WTC11 (cell line): ENCODE results near the gene SLC15A2. TPM values are rescaled to one million over a fixed set of nuclear protein-coding genes. Genes with fewer than 3 reads are reported as not detected.

ENCODE experiments used
- ATAC-seq: fragments of 200-7000 bp; cut with Tn5 transposase; 2 replicates; pipeline ENCODE4 v1.10.0; 2021; ENCODE audit warnings: mild to moderate bottlenecking, moderate library complexity
- CTCF ChIA-PET: fragments of 300-600 bp; sonication (Branson Sonifier 250); formaldehyde crosslinking; loops from one replicate; lab custom pipeline; 2021; ENCODE audit warnings: antibody characterized with exemption; lab: Charles Lee
- POLR2A ChIA-PET: fragments of 350-600 bp; sonication (Branson Sonifier 250); formaldehyde crosslinking; loops from one replicate; lab custom pipeline; 2021; ENCODE audit warnings: antibody characterized with exemption; lab: Charles Lee
- DNase-seq: peaks from one replicate; pipeline ENCODE4 v3.0.0; 2021; ENCODE audit warnings: low spot score
- H3K27ac Mint-ChIP-seq: 2 replicates; pipeline ENCODE4 v1.8.0; 2021; ENCODE audit warnings: mixed read lengths
- H3K27me3 Mint-ChIP-seq: 2 replicates; pipeline ENCODE4 v1.8.0; 2021; ENCODE audit warnings: low read depth, mild to moderate bottlenecking, moderate library complexity, mixed read lengths
- H3K36me3 Mint-ChIP-seq: 2 replicates; pipeline ENCODE4 v1.8.0; 2021; ENCODE audit warnings: mixed read lengths
- H3K4me1 Mint-ChIP-seq: 2 replicates; pipeline ENCODE4 v1.8.0; 2022; ENCODE audit warnings: mixed read lengths
- H3K4me3 Mint-ChIP-seq: 2 replicates; pipeline ENCODE4 v1.8.0; 2021; ENCODE audit warnings: mild to moderate bottlenecking, moderate library complexity, mixed read lengths
- H3K9me3 Mint-ChIP-seq: 2 replicates; pipeline ENCODE4 v1.8.0; 2021; ENCODE audit warnings: mixed read lengths
- ATF3 ChIP-seq: sonication (generic); formaldehyde crosslinking; conservative IDR thresholded peaks from 2 replicates; pipeline ENCODE4 v1.8.1; 2022; ENCODE audit warnings: mild to moderate bottlenecking, missing genetic modification reagents
- ELF4 ChIP-seq: sonication (generic); formaldehyde crosslinking; IDR thresholded peaks from 2 replicates; pipeline ENCODE4 v1.8.1; 2022; ENCODE audit warnings: low read depth, mild to moderate bottlenecking, moderate library complexity, missing genetic modification reagents
- KAT7 ChIP-seq: sonication (generic); formaldehyde crosslinking; IDR thresholded peaks from 2 replicates; pipeline ENCODE4 v1.8.1; 2023; ENCODE audit warnings: missing genetic modification reagents, mild to moderate bottlenecking, borderline replicate concordance
- NFYB ChIP-seq: sonication (generic); formaldehyde crosslinking; conservative IDR thresholded peaks from 2 replicates; pipeline ENCODE4 v1.8.0; 2022; ENCODE audit warnings: low read depth, missing genetic modification reagents
- OVOL2 ChIP-seq: fragments of 250-450 bp; sonication (Bioruptor Pico); IDR thresholded peaks from 2 replicates; pipeline ENCODE4 v1.9.0; 2021; ENCODE audit warnings: mild to moderate bottlenecking, borderline replicate concordance
- PREB ChIP-seq: sonication (generic); formaldehyde crosslinking; IDR thresholded peaks from 2 replicates; pipeline ENCODE4 v1.8.1; 2022; ENCODE audit warnings: mild to moderate bottlenecking, missing genetic modification reagents, moderate library complexity, borderline replicate concordance
- PRRX2 ChIP-seq: fragments of 250-450 bp; sonication (Bioruptor Pico); IDR thresholded peaks from 2 replicates; pipeline ENCODE4 v1.8.0; 2021; ENCODE audit warnings: mild to moderate bottlenecking
- RELA ChIP-seq: sonication (generic); formaldehyde crosslinking; IDR thresholded peaks from 2 replicates; pipeline ENCODE4 v1.8.1; 2022; ENCODE audit warnings: missing genetic modification reagents, mild to moderate bottlenecking, borderline replicate concordance
- STAT6 ChIP-seq: sonication (generic); formaldehyde crosslinking; conservative IDR thresholded peaks from 2 replicates; pipeline ENCODE4 v1.8.1; 2023; ENCODE audit warnings: mild to moderate bottlenecking, low read depth, missing genetic modification reagents, moderate library complexity
- TEAD4 ChIP-seq: sonication (generic); formaldehyde crosslinking; IDR thresholded peaks from 2 replicates; pipeline ENCODE4 v1.8.0; 2022; ENCODE audit warnings: mild to moderate bottlenecking, missing genetic modification reagents
- ZNF121 ChIP-seq: sonication (generic); formaldehyde crosslinking; IDR thresholded peaks from 2 replicates; pipeline ENCODE4 v1.8.0; 2023; ENCODE audit warnings: missing genetic modification reagents
- ZNF138 ChIP-seq: sonication (generic); formaldehyde crosslinking; conservative IDR thresholded peaks from 2 replicates; pipeline ENCODE4 v1.8.1; 2022; ENCODE audit warnings: mild to moderate bottlenecking, moderate library complexity, missing genetic modification reagents
- ZNF232 ChIP-seq: sonication (generic); formaldehyde crosslinking; IDR thresholded peaks from 2 replicates; pipeline ENCODE4 v1.8.0; 2022; ENCODE audit warnings: mild to moderate bottlenecking, missing genetic modification reagents
- total RNA-seq: library from RNA; stranded (reverse); gene quantifications from 3 replicates; pipeline ENCODE4 v1.2.3, GENCODE V29; 2021
- TF ChIP-seq, protein P1 (sequence below): sonication (generic); formaldehyde crosslinking; IDR thresholded peaks from 2 replicates; pipeline ENCODE4 v1.8.1; 2022; ENCODE audit warnings: mild to moderate bottlenecking, moderate library complexity, missing genetic modification reagents
- TF ChIP-seq, protein P2 (sequence below): sonication (generic); formaldehyde crosslinking; IDR thresholded peaks from 2 replicates; pipeline ENCODE4 v1.8.0; 2022; ENCODE audit warnings: mild to moderate bottlenecking, missing genetic modification reagents
- TF ChIP-seq, protein P3 (sequence below): fragments of 250-450 bp; sonication (Bioruptor Pico); IDR thresholded peaks from 2 replicates; pipeline ENCODE4 v1.9.0; 2021; ENCODE audit warnings: mild to moderate bottlenecking
- TF ChIP-seq, protein P4 (sequence below): sonication (generic); formaldehyde crosslinking; IDR thresholded peaks from 2 replicates; pipeline ENCODE4 v1.8.1; 2023; ENCODE audit warnings: mild to moderate bottlenecking, missing genetic modification reagents, moderate library complexity
- TF ChIP-seq, protein P5 (sequence below): sonication (generic); formaldehyde crosslinking; IDR thresholded peaks from 2 replicates; pipeline ENCODE4 v1.8.0; 2023; ENCODE audit warnings: mild to moderate bottlenecking, missing genetic modification reagents

The SLC15A2 gene
- total RNA-seq, 1 experiment from 2014 or later: 2.4 TPM

GRCh38 chr3:121871430-121871829 lies 22.8 kb upstream of the SLC15A2 start:
- no peak for ATAC-seq
- TF ChIP-seq, protein P1, sequence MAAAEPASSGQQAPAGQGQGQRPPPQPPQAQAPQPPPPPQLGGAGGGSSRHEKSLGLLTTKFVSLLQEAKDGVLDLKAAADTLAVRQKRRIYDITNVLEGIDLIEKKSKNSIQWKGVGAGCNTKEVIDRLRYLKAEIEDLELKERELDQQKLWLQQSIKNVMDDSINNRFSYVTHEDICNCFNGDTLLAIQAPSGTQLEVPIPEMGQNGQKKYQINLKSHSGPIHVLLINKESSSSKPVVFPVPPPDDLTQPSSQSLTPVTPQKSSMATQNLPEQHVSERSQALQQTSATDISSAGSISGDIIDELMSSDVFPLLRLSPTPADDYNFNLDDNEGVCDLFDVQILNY (CRISPR knock-in tag): no peak
- TF ChIP-seq, protein P2, sequence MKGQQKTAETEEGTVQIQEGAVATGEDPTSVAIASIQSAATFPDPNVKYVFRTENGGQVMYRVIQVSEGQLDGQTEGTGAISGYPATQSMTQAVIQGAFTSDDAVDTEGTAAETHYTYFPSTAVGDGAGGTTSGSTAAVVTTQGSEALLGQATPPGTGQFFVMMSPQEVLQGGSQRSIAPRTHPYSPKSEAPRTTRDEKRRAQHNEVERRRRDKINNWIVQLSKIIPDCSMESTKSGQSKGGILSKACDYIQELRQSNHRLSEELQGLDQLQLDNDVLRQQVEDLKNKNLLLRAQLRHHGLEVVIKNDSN (CRISPR knock-in tag): no peak
- TF ChIP-seq, protein P3, sequence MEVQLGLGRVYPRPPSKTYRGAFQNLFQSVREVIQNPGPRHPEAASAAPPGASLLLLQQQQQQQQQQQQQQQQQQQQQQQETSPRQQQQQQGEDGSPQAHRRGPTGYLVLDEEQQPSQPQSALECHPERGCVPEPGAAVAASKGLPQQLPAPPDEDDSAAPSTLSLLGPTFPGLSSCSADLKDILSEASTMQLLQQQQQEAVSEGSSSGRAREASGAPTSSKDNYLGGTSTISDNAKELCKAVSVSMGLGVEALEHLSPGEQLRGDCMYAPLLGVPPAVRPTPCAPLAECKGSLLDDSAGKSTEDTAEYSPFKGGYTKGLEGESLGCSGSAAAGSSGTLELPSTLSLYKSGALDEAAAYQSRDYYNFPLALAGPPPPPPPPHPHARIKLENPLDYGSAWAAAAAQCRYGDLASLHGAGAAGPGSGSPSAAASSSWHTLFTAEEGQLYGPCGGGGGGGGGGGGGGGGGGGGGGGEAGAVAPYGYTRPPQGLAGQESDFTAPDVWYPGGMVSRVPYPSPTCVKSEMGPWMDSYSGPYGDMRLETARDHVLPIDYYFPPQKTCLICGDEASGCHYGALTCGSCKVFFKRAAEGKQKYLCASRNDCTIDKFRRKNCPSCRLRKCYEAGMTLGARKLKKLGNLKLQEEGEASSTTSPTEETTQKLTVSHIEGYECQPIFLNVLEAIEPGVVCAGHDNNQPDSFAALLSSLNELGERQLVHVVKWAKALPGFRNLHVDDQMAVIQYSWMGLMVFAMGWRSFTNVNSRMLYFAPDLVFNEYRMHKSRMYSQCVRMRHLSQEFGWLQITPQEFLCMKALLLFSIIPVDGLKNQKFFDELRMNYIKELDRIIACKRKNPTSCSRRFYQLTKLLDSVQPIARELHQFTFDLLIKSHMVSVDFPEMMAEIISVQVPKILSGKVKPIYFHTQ (CRISPR knock-in tag): no peak
- TF ChIP-seq ZNF232 (CRISPR knock-in tag) (no peak), KAT7 (CRISPR knock-in tag) (no peak), NFYB (no peak), TEAD4 (no peak), STAT6 (no peak)
- no peak overlapping the region for H3K27ac Mint-ChIP-seq
- H3K27me3 Mint-ChIP-seq: no peaks in the 10 kb centered on the region
- POLR2A ChIA-PET: no interaction called here
- no peaks in the 10 kb centered on the region for H3K9me3 Mint-ChIP-seq
- no peak for DNase-seq
- H3K36me3 Mint-ChIP-seq: no peaks in the 10 kb centered on the region
- no peaks in the 10 kb centered on the region for H3K4me1 Mint-ChIP-seq
- CTCF ChIA-PET: no interaction called here
- H3K4me3 Mint-ChIP-seq: no peak overlapping the region

DNA sequence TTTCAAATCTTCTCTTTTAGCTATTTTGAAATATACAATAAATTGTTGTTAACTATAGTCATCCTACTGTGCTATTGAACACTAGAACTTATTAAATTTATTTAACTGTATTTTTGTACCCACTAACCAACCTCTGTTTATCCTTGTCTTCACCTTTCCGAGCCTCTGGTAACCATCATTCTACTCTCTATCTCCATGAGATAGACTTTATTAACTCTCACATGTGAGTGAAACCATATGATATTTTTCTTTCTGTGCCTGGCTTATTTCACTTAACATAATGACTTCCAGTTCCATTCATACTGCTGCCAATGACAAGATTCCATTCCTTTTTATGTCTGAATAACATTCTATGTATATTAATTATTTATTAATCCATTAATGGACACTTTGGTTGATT lies 15.8 kb upstream of the SLC15A2 start:
- ATAC-seq: no peak
- ChIA-PET POLR2A (no interaction called here), CTCF (no interaction called here)
- Mint-ChIP-seq H3K27me3 (no peaks in the 10 kb centered on the region), H3K4me3 (no peak overlapping the region), H3K36me3 (no peaks in the 10 kb centered on the region), H3K27ac (no peak overlapping the region), H3K9me3 (no peaks in the 10 kb centered on the region), H3K4me1 (peaks cover 13% of the 10 kb centered on the region)
- no peak for DNase-seq
- TF ChIP-seq, protein P4, sequence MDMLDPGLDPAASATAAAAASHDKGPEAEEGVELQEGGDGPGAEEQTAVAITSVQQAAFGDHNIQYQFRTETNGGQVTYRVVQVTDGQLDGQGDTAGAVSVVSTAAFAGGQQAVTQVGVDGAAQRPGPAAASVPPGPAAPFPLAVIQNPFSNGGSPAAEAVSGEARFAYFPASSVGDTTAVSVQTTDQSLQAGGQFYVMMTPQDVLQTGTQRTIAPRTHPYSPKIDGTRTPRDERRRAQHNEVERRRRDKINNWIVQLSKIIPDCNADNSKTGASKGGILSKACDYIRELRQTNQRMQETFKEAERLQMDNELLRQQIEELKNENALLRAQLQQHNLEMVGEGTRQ: no peak
- TF ChIP-seq, protein P1 (CRISPR knock-in tag): no peak
- TF ChIP-seq PRRX2: no peak
- TF ChIP-seq ZNF138 (CRISPR knock-in tag): no peak
- no peak for TF ChIP-seq TEAD4
- no peak for TF ChIP-seq OVOL2 (CRISPR knock-in tag)
- TF ChIP-seq, protein P5, sequence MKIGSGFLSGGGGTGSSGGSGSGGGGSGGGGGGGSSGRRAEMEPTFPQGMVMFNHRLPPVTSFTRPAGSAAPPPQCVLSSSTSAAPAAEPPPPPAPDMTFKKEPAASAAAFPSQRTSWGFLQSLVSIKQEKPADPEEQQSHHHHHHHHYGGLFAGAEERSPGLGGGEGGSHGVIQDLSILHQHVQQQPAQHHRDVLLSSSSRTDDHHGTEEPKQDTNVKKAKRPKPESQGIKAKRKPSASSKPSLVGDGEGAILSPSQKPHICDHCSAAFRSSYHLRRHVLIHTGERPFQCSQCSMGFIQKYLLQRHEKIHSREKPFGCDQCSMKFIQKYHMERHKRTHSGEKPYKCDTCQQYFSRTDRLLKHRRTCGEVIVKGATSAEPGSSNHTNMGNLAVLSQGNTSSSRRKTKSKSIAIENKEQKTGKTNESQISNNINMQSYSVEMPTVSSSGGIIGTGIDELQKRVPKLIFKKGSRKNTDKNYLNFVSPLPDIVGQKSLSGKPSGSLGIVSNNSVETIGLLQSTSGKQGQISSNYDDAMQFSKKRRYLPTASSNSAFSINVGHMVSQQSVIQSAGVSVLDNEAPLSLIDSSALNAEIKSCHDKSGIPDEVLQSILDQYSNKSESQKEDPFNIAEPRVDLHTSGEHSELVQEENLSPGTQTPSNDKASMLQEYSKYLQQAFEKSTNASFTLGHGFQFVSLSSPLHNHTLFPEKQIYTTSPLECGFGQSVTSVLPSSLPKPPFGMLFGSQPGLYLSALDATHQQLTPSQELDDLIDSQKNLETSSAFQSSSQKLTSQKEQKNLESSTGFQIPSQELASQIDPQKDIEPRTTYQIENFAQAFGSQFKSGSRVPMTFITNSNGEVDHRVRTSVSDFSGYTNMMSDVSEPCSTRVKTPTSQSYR (CRISPR knock-in tag): no peak
- no peak for TF ChIP-seq ELF4 (CRISPR knock-in tag)
- TF ChIP-seq, protein P2 (CRISPR knock-in tag): no peak
- no peak for TF ChIP-seq ZNF232 (CRISPR knock-in tag)
- TF ChIP-seq ZNF121 (CRISPR knock-in tag): no peak
- TF ChIP-seq PREB (CRISPR knock-in tag): no peak
- no peak for TF ChIP-seq RELA (CRISPR knock-in tag)
- no peak for TF ChIP-seq ATF3 (CRISPR knock-in tag)
